ENCODE results near the gene TMEM19.
A peak's percentile ranks its signal among the peaks of the same experiment; 100 is the strongest.

TMEM19 gene

DNA sequence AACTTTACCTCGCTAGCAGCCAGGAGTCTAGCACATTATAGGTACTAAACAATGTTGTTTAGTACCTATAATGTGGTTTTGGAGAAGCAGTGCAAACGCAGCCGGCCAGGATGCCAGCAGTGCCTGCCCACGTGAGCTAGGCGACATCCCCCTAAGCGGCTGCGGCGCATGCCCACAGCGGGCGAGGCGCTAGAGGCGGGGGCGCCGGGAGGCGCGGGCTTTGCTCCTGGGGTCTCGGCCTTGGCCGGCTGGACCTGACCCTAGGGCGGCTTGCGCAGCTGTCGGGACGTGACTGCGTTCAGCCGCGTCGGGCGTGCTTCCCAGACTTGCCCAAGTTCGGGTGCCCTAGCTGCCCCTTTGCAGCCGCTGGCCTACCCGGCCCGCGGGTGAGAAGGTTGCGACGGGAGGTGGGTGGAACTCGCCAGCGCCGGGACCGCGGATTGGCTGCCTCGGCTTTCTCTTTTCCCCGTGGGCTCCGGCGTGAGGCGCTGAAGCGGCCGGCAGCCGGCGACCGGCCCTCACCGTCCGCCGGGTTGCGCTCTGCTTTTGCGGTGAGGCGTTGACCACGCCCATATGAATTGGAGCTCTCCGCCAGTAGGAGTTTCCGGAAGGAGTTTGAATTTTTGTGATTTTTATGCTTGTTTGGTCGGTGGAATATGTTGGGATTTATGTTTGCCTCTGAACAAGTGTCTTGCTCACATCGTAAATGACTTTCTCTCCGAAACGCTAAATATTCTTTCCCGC is at the start of gene TMEM19:
Gene TMEM19, plus strand, starts transcription at position 169 of the 744 bp plus-strand sequence. CDS start 599 bp downstream, outside the sequence.
- DNase-seq, result peak; percentile 70 to 96 (median 92)
- intact Hi-C loops (cut with DNase I), result loop anchor here (1.0 to 5.0 kb wide), 2 partner anchors 23 to 66 kb away; partner anchors contain the start of genes RAB21 and ZFC3H1

DNA sequence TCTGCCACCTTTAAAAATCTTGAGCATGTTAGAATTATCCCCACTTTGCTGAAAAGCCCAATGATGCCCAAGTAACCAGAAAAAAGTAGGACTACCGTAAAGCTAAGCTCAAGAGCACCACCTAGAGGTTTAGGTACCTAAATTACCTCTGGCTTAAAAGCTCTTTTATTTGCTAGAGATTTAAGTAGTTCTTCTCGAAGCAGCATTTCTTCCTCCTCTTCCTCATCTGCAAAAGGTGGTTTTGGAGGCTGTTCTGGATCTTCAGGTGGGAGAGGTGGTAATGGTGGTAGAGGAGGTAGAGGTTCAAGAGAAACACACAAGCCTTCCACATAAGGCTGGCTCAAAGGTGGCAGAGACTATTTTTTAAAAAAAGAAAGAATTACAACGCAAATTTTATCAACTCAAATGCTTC is 49.2 kb upstream of the TMEM19 start:
- intact Hi-C loops (cut with DNase I), result loop anchor here (10.0 kb wide), 1 partner anchor 222 kb away; no protein-coding TSS in a partner anchor
- peak in 9 of 42 donors; percentile 22 to 67 (median 35) for DNase-seq

DNA sequence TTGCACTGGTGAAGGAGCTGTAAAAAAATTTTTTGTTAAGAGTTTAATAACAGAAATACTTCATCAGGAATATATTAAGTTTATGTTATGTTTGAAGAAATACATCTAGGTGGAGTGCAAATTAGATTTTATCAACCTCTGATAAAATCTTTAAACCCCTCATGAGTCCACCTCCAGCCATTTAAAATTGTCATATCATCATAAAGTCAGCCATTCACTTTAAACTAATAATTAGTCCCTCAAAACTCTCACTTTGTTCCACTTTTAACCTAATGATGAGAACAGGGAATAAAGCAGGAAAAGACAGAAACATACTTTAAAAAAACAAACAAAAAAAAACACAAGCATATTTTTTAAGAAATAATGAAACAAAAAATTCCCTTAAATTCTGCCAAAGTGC is 47.4 kb upstream of the TMEM19 start:
- DNase-seq, result no peak
- intact Hi-C loops (cut with DNase I), result loop anchor here (10.0 kb wide), 1 partner anchor 224 kb away; no protein-coding TSS in a partner anchor

DNA sequence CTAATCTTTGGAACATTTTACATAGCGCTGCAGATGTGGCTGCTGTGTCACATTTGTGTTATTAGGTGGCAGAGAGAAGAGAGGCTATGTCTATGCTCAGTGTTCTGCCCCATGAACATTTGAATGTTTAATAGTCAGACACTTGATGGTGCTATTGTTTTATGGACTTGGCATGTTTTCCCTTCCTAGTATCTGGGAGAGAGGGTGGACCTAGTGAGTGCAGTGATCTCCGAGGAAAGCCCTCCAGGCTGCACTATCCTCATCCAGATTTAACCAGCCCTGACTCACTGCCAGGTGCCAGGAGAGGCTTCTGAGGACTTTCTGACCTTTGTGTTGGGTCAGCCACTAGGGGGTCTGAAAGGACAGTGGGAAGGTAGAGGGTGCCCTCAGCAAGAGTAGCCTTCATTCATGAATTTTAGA is 46.5 kb upstream of the TMEM19 start:
- intact Hi-C loops (cut with DNase I), result loop anchor here (10.0 kb wide), 1 partner anchor 225 kb away; no protein-coding TSS in a partner anchor

DNA sequence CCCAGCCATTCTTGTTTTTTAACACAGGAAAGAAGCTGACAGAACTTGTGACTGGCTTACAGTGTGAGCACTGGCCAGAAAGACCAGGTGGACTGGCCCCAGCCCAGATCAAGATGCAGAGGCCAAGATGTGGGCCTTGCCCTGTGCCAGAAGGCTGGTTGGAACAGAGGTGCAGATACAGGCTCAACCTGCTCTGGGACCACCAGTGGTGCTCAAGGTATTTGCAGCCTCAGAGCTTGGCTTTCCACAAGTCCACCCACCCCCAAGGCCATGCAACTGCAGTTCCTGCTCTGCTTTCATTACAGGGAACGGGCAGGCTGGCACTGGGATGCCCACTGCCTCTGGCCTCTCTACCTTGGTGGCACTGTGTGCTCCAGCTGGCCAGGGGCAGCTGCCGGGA is 45.6 kb upstream of the TMEM19 start:
- DNase-seq, result no peak

More for the DNA sequence above, 46.5 kb upstream of the TMEM19 start:
- DNase-seq, result peak in 2 of 42 donors; percentile 9 to 12

DNA sequence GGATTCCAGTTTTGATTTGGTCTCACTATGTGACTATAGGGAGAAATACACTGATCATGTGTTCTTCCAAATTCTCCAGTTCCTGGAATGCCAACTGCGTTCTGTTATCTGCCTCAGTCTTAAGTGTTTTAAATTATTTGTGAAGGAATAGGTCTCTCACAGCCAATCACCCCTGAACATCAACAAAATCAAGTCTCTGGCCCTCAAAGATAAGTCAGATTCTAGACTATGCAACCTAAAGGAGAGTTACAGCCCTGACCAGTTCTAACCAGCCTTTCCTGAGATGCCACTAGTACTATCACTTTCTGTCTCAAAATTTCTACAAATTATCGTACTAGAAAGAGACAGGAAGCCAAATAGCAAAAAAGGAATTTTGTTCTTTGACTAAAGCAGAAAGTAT is 44.5 kb upstream of the TMEM19 start:
- no peak for DNase-seq

More for the DNA sequence above, 45.6 kb upstream of the TMEM19 start:
- intact Hi-C loops (cut with DNase I), result no loop called here

GRCh38 chr12:71642264-71642663 is 43.6 kb upstream of the TMEM19 start:
- intact Hi-C loops (cut with DNase I), result no loop called here
- DNase-seq, result no peak

More for the DNA sequence above, 44.5 kb upstream of the TMEM19 start:
- intact Hi-C loops (cut with DNase I), result no loop called here

- intact Hi-C loops (cut with DNase I), result no loop called here
- DNase-seq, result no peak
These were observed 40.6 kb upstream of the TMEM19 start for GRCh38 chr12:71645268-71645667.

DNA sequence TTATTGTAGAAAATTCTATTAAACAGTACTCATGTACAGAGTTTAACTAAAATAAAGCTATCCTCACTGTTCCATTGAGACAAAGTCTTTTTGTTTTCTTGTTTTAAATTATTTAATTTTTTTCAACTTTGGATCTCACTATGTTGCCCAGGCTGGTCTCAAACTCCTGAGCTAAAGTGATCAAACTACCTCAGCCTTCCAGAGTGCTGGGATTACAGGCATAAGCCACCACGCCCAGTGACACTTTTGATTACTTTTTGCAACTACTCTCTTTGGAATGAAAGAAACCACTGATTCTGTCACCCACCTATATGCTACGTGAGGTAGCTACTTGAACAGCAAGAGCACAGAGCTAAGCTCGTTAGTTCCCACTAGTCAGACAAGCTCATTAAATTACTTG is 39.4 kb upstream of the TMEM19 start:
- no peak for DNase-seq
- intact Hi-C loops (cut with DNase I), result no loop called here

DNA sequence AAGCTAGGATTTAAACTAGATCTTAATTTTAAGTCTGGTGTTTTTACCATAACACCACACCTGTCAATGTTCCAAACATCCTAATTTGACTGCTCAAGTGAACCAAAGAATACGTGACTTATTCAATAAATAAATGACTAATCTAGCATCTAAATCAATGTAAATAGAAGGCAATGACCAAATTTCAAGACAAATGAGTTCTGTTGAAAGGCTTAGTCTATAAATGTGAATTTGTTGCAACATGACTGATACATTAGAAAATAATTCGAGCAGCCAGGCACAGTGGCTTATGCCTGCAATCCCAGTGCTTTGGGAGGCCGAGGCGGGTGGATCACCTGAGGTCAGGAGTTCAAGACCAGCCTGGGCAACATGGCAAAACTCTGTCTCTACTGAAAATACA is 37.3 kb upstream of the TMEM19 start:
- no peak for DNase-seq
- intact Hi-C loops (cut with DNase I), result no loop called here

DNA sequence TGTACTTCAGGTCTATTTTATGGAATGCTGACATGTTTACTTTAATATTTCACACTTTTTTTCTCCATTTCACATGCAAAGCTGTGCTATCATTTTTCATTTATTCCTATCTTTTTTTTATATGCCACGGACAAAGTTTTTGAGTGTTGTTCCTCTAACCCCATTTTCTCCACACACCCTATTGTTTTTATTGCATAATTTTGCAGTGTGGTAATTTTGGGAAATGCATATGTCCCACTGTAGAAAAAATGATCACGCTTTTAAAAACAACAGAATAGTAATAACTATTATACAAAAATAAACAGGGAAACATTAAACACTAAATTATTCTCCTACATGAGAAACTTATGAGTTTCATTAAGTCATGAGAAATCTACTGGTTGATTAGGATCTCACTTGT is 36.5 kb upstream of the TMEM19 start:
- DNase-seq, result no peak
- intact Hi-C loops (cut with DNase I), result no loop called here

- no peak for DNase-seq
- intact Hi-C loops (cut with DNase I), result no loop called here
These were observed 33.2 kb upstream of the TMEM19 start for GRCh38 chr12:71652656-71653055.

DNA sequence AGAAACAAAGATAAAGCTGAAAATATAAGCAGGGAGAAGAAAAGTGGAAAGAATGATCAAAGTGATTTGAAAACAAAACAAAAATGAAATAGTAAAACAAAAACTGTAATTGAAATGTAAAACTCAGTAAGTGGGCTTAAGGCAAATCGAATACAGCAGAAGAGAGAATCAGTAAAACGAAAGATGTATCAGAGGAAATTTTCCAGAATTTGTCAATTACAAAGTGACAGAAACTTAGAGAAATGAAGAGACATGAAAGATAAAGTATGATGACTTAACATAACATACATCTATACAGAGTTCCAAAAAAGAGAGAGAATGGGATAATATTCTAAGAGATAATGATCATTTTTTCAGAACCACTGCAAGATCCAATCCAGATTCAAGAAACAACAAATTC is 32.7 kb upstream of the TMEM19 start:
- intact Hi-C loops (cut with DNase I), result no loop called here
- DNase-seq, result no peak

DNA sequence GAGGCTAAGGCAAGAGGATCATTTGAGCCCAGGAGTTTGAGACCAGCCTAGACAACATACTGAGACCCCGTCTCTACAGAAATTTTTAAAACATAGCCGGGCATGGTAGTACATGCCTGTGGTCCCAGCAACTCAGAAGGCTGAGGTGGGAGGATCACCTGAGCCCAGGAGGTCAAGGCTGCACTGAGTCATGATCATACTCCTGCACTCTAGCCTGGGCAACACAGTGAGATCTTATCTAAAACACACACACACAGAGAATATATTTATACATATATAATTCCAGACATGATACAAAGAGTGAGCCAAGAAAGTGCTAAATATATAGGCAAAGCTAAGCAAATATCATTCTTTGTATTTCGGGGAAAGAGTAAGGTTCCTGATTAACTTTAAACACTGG is 31.7 kb upstream of the TMEM19 start:
- no peak for DNase-seq

GRCh38 chr12:71655495-71655894 is 30.4 kb upstream of the TMEM19 start:
- DNase-seq, result no peak
- intact Hi-C loops (cut with DNase I), result no loop called here

More for the DNA sequence above, 31.7 kb upstream of the TMEM19 start:
- intact Hi-C loops (cut with DNase I), result no loop called here

GRCh38 chr12:71655907-71656306 is 30.0 kb upstream of the TMEM19 start:
- DNase-seq, result no peak
- intact Hi-C loops (cut with DNase I), result no loop called here

DNA sequence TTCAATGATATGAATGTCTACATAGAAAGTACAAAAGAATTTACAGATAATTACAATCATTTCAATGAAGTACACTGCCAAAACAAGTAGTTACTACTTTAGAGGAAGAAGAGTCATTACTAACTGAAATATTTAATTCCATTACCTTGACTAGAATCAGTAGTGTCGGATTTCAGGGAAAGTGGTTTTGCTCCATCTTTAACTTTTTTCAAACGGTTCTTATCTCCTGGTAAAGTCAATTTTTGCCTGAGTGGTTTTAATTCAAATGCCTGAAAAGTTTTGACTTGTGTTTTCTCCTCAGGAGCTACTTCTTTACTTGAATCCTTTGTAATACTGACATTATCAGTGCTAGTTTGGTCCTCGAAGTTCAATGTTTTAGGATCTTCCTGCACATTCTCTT is 29.1 kb upstream of the TMEM19 start:
- DNase-seq, result no peak
- intact Hi-C loops (cut with DNase I), result no loop called here

DNA sequence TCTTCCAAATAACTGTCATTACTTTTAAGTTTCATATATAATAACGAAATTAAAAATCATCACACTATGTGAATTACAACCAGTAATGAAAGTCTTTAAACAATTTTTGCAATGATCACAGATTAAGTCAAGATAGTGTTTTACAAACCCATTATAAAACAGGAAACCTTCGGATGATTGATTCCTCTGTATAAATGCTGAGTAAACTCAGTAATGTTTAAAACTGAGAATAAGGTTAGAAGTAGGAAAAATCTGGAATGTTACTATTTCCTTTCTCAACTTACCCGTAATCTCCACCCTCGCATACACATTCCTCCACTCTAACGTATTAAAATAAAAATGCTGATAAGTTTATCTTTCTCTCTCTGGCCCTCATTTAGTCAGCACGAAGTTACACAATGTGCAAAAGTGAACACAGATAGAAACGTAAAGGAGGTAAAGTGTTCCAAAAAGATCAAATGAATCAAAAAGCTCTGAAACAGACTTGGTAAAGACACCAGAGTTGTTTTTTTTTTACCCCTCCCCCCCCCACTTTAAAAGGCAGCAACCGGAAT is 23.8 kb upstream of the TMEM19 start:
- no peak for DNase-seq
- intact Hi-C loops (cut with DNase I), result no loop called here

GRCh38 chr12:71662849-71663560 is 22.9 kb upstream of the TMEM19 start:
- DNase-seq, result peak in 38 of 42 donors; percentile 12 to 72 (median 54)
- intact Hi-C loops (cut with DNase I), result loop anchor here (1.0 kb wide), 1 partner anchor 23 kb away; the partner anchor contains the start of gene TMEM19

All from head of caudate nucleus (tissue), 42 donors.